NB4 (cell line): ENCODE results near the gene ID1.
"Not testable (repeated sequence)": the region's sequence is repeated elsewhere in the genome, so short reads cannot be mapped to it uniquely, and the experiment has no call there.

Experiments used
- CTCF ChIP-seq: IDR thresholded peaks from one replicate; pipeline ENCODE4 v1.5.1; 2012; ENCODE audit warnings: low read depth, low read length
- MAX ChIP-seq: IDR thresholded peaks from 2 replicates; pipeline ENCODE4 v1.6.1; 2011; ENCODE audit warnings: low read depth, low read length
- MYC ChIP-seq: IDR thresholded peaks from 2 replicates; pipeline ENCODE4 v1.6.1; 2011; ENCODE audit warnings: low read depth, low read length
- POLR2A ChIP-seq: IDR thresholded peaks from 2 replicates; pipeline ENCODE4 v1.6.1; 2011; ENCODE audit warnings: mild to moderate bottlenecking; ENCODE audit not compliant: insufficient read length; ENCODE audit errors: extremely low read depth

- TF ChIP-seq CTCF, POLR2A, MAX, MYC: not testable (repeated sequence)
Measured at GRCh38 chr20:31596412-31596715, 8.7 kb upstream of the ID1 start.
